ENCODE measurements around the gene CHMP6. TPM values are rescaled to one million over a fixed set of nuclear protein-coding genes. Genes with fewer than 3 reads are reported as not detected.
A peak's percentile ranks its signal among the peaks of the same experiment; 100 is the strongest.

CHMP6 gene
- total and polyA plus RNA-seq, 11 donors: 17.9 to 35.5 (median 19.6) TPM

GRCh38 chr17:80968602-80969029 is 23.0 kb upstream of the CHMP6 start:
- ATAC-seq (peak in 1 of 4 donors; percentile 12), DNase-seq (no peak)
- Histone ChIP-seq H3K36me3 (peaks cover 0 to 23% (median 13%) of the 10 kb centered on the region in 9 donors), H3K27me3 (peaks cover 0 to 20% (median 7%) of the 10 kb centered on the region in 9 donors), H3K4me1 (peaks cover 0 to 27% (median 18%) of the 10 kb centered on the region in 12 donors), H3K4me3 (no peak overlapping the region), H3K27ac (peak overlapping the region in 1 of 12 donors; percentile 68), H3K9me3 (no peaks in the 10 kb centered on the region)
- TF ChIP-seq CTCF (IDR thresholded peaks at IDR 0.05): no peak
- TF ChIP-seq POLR2A (IDR thresholded peaks at IDR 0.05): no peak
- intact Hi-C loops (cut with DNase I): loop anchor here in 2 of 10 donors (5.0 to 10.0 kb wide), 2 partner anchors 96 to 104 kb away; no protein-coding TSS in a partner anchor
- WGBS, 4 donors: 20 to 66% (median 50%) methylated on average over 11 to 17 of the region's 17 CpGs

- no peak for TF ChIP-seq CTCF (IDR thresholded peaks at IDR 0.05)
- TF ChIP-seq POLR2A (IDR thresholded peaks at IDR 0.05): no peak
- H3K27ac ChIP-seq: peak overlapping the region in 1 of 12 donors; percentile 68
- DNase-seq: no peak
Observed at GRCh38 chr17:80969030-80969673, 22.5 kb upstream of the CHMP6 start.

GRCh38 chr17:80969674-80970043 is 22.0 kb upstream of the CHMP6 start:
- no peaks in the 10 kb centered on the region for H3K9me3 ChIP-seq
- intact Hi-C loops (cut with DNase I): loop anchor here in 6 of 10 donors (5.0 to 10.0 kb wide), 5 partner anchors 97 to 492 kb away; partner anchors contain the start of gene NPTX1 (in 1 of the 6)
- peak overlapping the region in 1 of 12 donors; percentile 17 for H3K4me3 ChIP-seq
- WGBS, 4 donors: 65 to 88% (median 73%) methylated on average over 7 to 10 of the region's 10 CpGs
- ATAC-seq (peak in 1 of 4 donors; percentile 5), DNase-seq (no peak)
- peaks cover 0 to 20% (median 7%) of the 10 kb centered on the region in 9 donors for H3K27me3 ChIP-seq
- peaks cover 0 to 14% (median 7%) of the 10 kb centered on the region in 9 donors for H3K36me3 ChIP-seq
- peaks cover 0 to 27% (median 18%) of the 10 kb centered on the region in 12 donors for H3K4me1 ChIP-seq
- H3K27ac ChIP-seq: peak overlapping the region in 1 of 12 donors; percentile 68
- TF ChIP-seq POLR2A (IDR thresholded peaks at IDR 0.05) (no peak), CTCF (IDR thresholded peaks at IDR 0.05) (no peak)

More at GRCh38 chr17:80969030-80969673, 22.5 kb upstream of the CHMP6 start:
- H3K9me3 ChIP-seq: no peaks in the 10 kb centered on the region
- ATAC-seq: peak in 3 of 4 donors; percentile 25 to 48 (median 42)
- intact Hi-C loops (cut with DNase I): loop anchor here in 2 of 10 donors (5.0 to 10.0 kb wide), 2 partner anchors 97 to 104 kb away; no protein-coding TSS in a partner anchor
- H3K36me3 ChIP-seq: peaks cover 0 to 19% (median 12%) of the 10 kb centered on the region in 9 donors
- WGBS, 4 donors: 26 to 49% (median 38%) methylated on average over 10 to 20 of the region's 20 CpGs
- peak overlapping the region in 2 of 12 donors; percentile 16 to 17 for H3K4me3 ChIP-seq
- H3K27me3 ChIP-seq: peaks cover 0 to 20% (median 7%) of the 10 kb centered on the region in 9 donors
- H3K4me1 ChIP-seq: peaks cover 0 to 27% (median 18%) of the 10 kb centered on the region in 12 donors
